ENCODE results near the gene YPEL2.

Gene YPEL2

GRCh38 chr17:59330053-59330942, 1.2 kb upstream of the YPEL2 start:
- DNase-seq, result no peak

- DNase-seq, result no peak
These were observed 684 bp downstream of the YPEL2 start for GRCh38 chr17:59331929-59332748.

GRCh38 chr17:59332749-59333377, 1.4 kb downstream of the YPEL2 start:
- peak in 1 of 2 donors; percentile 33 for DNase-seq

- DNase-seq, result no peak
These were observed 2.4 kb downstream of the YPEL2 start for GRCh38 chr17:59333836-59334235.

GRCh38 chr17:59335685-59336084, 4.2 kb downstream of the YPEL2 start:
- DNase-seq, result no peak

GRCh38 chr17:59337741-59338299, 6.4 kb downstream of the YPEL2 start:
- no peak for DNase-seq

GRCh38 chr17:59338498-59338897, 7.0 kb downstream of the YPEL2 start:
- no peak for DNase-seq

GRCh38 chr17:59341922-59342321, 10.5 kb downstream of the YPEL2 start:
- no peak for DNase-seq

- no peak for DNase-seq
These were observed 11.3 kb downstream of the YPEL2 start for GRCh38 chr17:59342681-59343131.

GRCh38 chr17:59345476-59345875, 14.0 kb downstream of the YPEL2 start:
- DNase-seq, result no peak

GRCh38 chr17:59346341-59346740, 14.9 kb downstream of the YPEL2 start:
- DNase-seq, result no peak

- no peak for DNase-seq
These were observed 15.5 kb downstream of the YPEL2 start for GRCh38 chr17:59346876-59347407.

- DNase-seq, result no peak
These were observed 16.5 kb downstream of the YPEL2 start for GRCh38 chr17:59347975-59348391.

GRCh38 chr17:59349178-59349577, 17.7 kb downstream of the YPEL2 start:
- DNase-seq, result no peak

GRCh38 chr17:59353106-59353854, 21.8 kb downstream of the YPEL2 start:
- no peak for DNase-seq

- DNase-seq, result no peak
These were observed 22.7 kb downstream of the YPEL2 start for GRCh38 chr17:59353936-59354755.

GRCh38 chr17:59355030-59355701, 23.7 kb downstream of the YPEL2 start:
- no peak for DNase-seq

- no peak for DNase-seq
These were observed 24.4 kb downstream of the YPEL2 start for GRCh38 chr17:59355702-59356325.

- DNase-seq, result no peak
These were observed 25.2 kb downstream of the YPEL2 start for GRCh38 chr17:59356543-59357218.

All from bone marrow (tissue), 2 donors.